ENCODE measurements around the gene GRIPAP1.

Gene GRIPAP1

GRCh38 chrX:48957827-48958634 is 44.0 kb downstream of the GRIPAP1 start:
- peaks cover 47% of the 10 kb centered on the region for H3K4me1 Mint-ChIP-seq (ENCODE audit: low read depth)
- no peaks in the 10 kb centered on the region for H3K9me3 Mint-ChIP-seq
- H3K27me3 Mint-ChIP-seq, result no peaks in the 10 kb centered on the region
- H3K27ac Mint-ChIP-seq, result peak overlapping the region; percentile 100
- H3K4me3 Mint-ChIP-seq, result peak overlapping the region; percentile 98
- peaks cover 9% of the 10 kb centered on the region for H3K36me3 Mint-ChIP-seq (ENCODE audit: low read depth)

- H3K4me1 Mint-ChIP-seq (ENCODE audit: low read depth), result peaks cover 53% of the 10 kb centered on the region
- H3K9me3 Mint-ChIP-seq, result no peaks in the 10 kb centered on the region
Observed at GRCh38 chrX:48957477-48957826, 44.6 kb downstream of the GRIPAP1 start, which contains the start of gene OTUD5. Gene OTUD5 (minus strand): TSS chrX:48957607. CDS start chrX:48957570, 37 bp downstream.

GRCh38 chrX:48956728-48957414 is 45.2 kb downstream of the GRIPAP1 start:
- Mint-ChIP-seq H3K36me3 (ENCODE audit: low read depth) (peaks cover 9% of the 10 kb centered on the region), H3K27me3 (no peaks in the 10 kb centered on the region), H3K27ac (peak overlapping the region; percentile 89), H3K4me1 (ENCODE audit: low read depth) (peaks cover 59% of the 10 kb centered on the region), H3K4me3 (peak overlapping the region; percentile 86), H3K9me3 (no peaks in the 10 kb centered on the region)

More at GRCh38 chrX:48957477-48957826, 44.6 kb downstream of the GRIPAP1 start, which contains the start of gene OTUD5:
- peak within 1 kb of the TSS; percentile 98 for H3K4me3 Mint-ChIP-seq
- H3K27ac Mint-ChIP-seq, result peak within 1 kb of the TSS; percentile 100
- H3K27me3 Mint-ChIP-seq, result no peaks in the 10 kb centered on the region
- H3K36me3 Mint-ChIP-seq (ENCODE audit: low read depth), result peaks cover 9% of the 10 kb centered on the region

- Mint-ChIP-seq H3K9me3 (no peaks in the 10 kb centered on the region), H3K4me3 (no peak overlapping the region), H3K4me1 (ENCODE audit: low read depth) (peaks cover 48% of the 10 kb centered on the region), H3K36me3 (ENCODE audit: low read depth) (peaks cover 4% of the 10 kb centered on the region), H3K27me3 (no peaks in the 10 kb centered on the region), H3K27ac (no peak overlapping the region)
Observed at GRCh38 chrX:48948589-48948988, 53.5 kb downstream of the GRIPAP1 start.

GRCh38 chrX:48945517-48946348 is 56.3 kb downstream of the GRIPAP1 start:
- peaks cover 26% of the 10 kb centered on the region for H3K36me3 Mint-ChIP-seq (ENCODE audit: low read depth)
- H3K27ac Mint-ChIP-seq, result no peak overlapping the region
- no peak overlapping the region for H3K4me3 Mint-ChIP-seq
- no peaks in the 10 kb centered on the region for H3K9me3 Mint-ChIP-seq
- peaks cover 55% of the 10 kb centered on the region for H3K4me1 Mint-ChIP-seq (ENCODE audit: low read depth)
- H3K27me3 Mint-ChIP-seq, result no peaks in the 10 kb centered on the region

- H3K9me3 Mint-ChIP-seq, result no peaks in the 10 kb centered on the region
- peak overlapping the region; percentile 55 for H3K4me3 Mint-ChIP-seq
Observed at GRCh38 chrX:48942895-48943294, 59.2 kb downstream of the GRIPAP1 start.

GRCh38 chrX:48940404-48940955 is 61.6 kb downstream of the GRIPAP1 start:
- Mint-ChIP-seq H3K4me3 (peak overlapping the region; percentile 83), H3K27ac (peak overlapping the region; percentile 97), H3K36me3 (ENCODE audit: low read depth) (peaks cover 36% of the 10 kb centered on the region), H3K9me3 (no peaks in the 10 kb centered on the region), H3K4me1 (ENCODE audit: low read depth) (peaks cover 88% of the 10 kb centered on the region), H3K27me3 (no peaks in the 10 kb centered on the region)

More at GRCh38 chrX:48942895-48943294, 59.2 kb downstream of the GRIPAP1 start:
- Mint-ChIP-seq H3K36me3 (ENCODE audit: low read depth) (peaks cover 31% of the 10 kb centered on the region), H3K4me1 (ENCODE audit: low read depth) (peaks cover 77% of the 10 kb centered on the region), H3K27ac (peak overlapping the region; percentile 90), H3K27me3 (no peaks in the 10 kb centered on the region)

GRCh38 chrX:48939524-48940228 is 62.4 kb downstream of the GRIPAP1 start:
- H3K4me1 Mint-ChIP-seq (ENCODE audit: low read depth), result peaks cover 96% of the 10 kb centered on the region
- H3K27ac Mint-ChIP-seq, result peak overlapping the region; percentile 97
- no peaks in the 10 kb centered on the region for H3K27me3 Mint-ChIP-seq
- no peaks in the 10 kb centered on the region for H3K9me3 Mint-ChIP-seq
- H3K36me3 Mint-ChIP-seq (ENCODE audit: low read depth), result peaks cover 44% of the 10 kb centered on the region
- H3K4me3 Mint-ChIP-seq, result peak overlapping the region; percentile 83

GRCh38 chrX:48938721-48939425 is 63.2 kb downstream of the GRIPAP1 start:
- H3K27me3 Mint-ChIP-seq, result no peaks in the 10 kb centered on the region
- peak overlapping the region; percentile 83 for H3K4me3 Mint-ChIP-seq
- peaks cover 98% of the 10 kb centered on the region for H3K4me1 Mint-ChIP-seq (ENCODE audit: low read depth)
- peak overlapping the region; percentile 97 for H3K27ac Mint-ChIP-seq
- peaks cover 52% of the 10 kb centered on the region for H3K36me3 Mint-ChIP-seq (ENCODE audit: low read depth)
- H3K9me3 Mint-ChIP-seq, result no peaks in the 10 kb centered on the region

GRCh38 chrX:48937054-48937907 is 64.8 kb downstream of the GRIPAP1 start:
- H3K9me3 Mint-ChIP-seq, result no peaks in the 10 kb centered on the region
- peak overlapping the region; percentile 83 for H3K4me3 Mint-ChIP-seq
- H3K27me3 Mint-ChIP-seq, result no peaks in the 10 kb centered on the region
- H3K36me3 Mint-ChIP-seq (ENCODE audit: low read depth), result peaks cover 50% of the 10 kb centered on the region
- peaks cover 90% of the 10 kb centered on the region for H3K4me1 Mint-ChIP-seq (ENCODE audit: low read depth)
- H3K27ac Mint-ChIP-seq, result peak overlapping the region; percentile 97

- Mint-ChIP-seq H3K9me3 (no peaks in the 10 kb centered on the region), H3K27me3 (no peaks in the 10 kb centered on the region), H3K4me3 (peak overlapping the region; percentile 83), H3K36me3 (ENCODE audit: low read depth) (peaks cover 43% of the 10 kb centered on the region), H3K4me1 (ENCODE audit: low read depth) (peaks cover 83% of the 10 kb centered on the region), H3K27ac (peak overlapping the region; percentile 97)
Observed at GRCh38 chrX:48936429-48937053, 65.5 kb downstream of the GRIPAP1 start.

- Mint-ChIP-seq H3K27ac (peak overlapping the region; percentile 97), H3K27me3 (no peaks in the 10 kb centered on the region), H3K4me1 (ENCODE audit: low read depth) (peaks cover 72% of the 10 kb centered on the region), H3K4me3 (peak overlapping the region; percentile 73), H3K9me3 (no peaks in the 10 kb centered on the region), H3K36me3 (ENCODE audit: low read depth) (peaks cover 43% of the 10 kb centered on the region)
Observed at GRCh38 chrX:48935301-48935670, 66.8 kb downstream of the GRIPAP1 start.
